Right cardiac atrium (tissue), 5 donors: ENCODE results near the gene FDCSP. TPM values are rescaled to one million over a fixed set of nuclear protein-coding genes. Genes with fewer than 3 reads are reported as not detected.
"Not testable (repeated sequence)": the region's sequence is repeated elsewhere in the genome, so short reads cannot be mapped to it uniquely, and the experiment has no call there.

ENCODE experiments used
- ATAC-seq, 2 donors: fragments of 200-7000 bp; cut with Tn5 transposase; one replicate each; pipeline versions ENCODE4 v1.8.0 to v1.9.1; 2020; ENCODE audit warnings: moderate library complexity in 2 of 2, mild to moderate bottlenecking in 1 of 2
- DNase-seq, 3 donors: peaks; one replicate each; pipeline ENCODE4 v3.0.0-alpha.2; 2020
- H3K27ac ChIP-seq: one replicate; pipeline ENCODE4 v1.5.1; 2013; ENCODE audit warnings: mild to moderate bottlenecking, low read length, control low read depth, moderate library complexity
- H3K27me3 ChIP-seq: one replicate; pipeline ENCODE4 v1.6.1; 2013; ENCODE audit not compliant: control insufficient read depth, insufficient read depth
- H3K4me1 ChIP-seq: one replicate; pipeline ENCODE4 v1.6.1; 2013; ENCODE audit warnings: low read length; ENCODE audit not compliant: control insufficient read depth, insufficient read depth
- H3K4me3 ChIP-seq: one replicate; pipeline ENCODE4 v1.5.1; 2013; ENCODE audit warnings: low read length, control low read depth
- H3K9me3 ChIP-seq: one replicate; pipeline ENCODE4 v1.6.1; 2013; ENCODE audit warnings: low read length; ENCODE audit not compliant: control insufficient read depth
- WGBS: extraction: QIAGEN DNeasy Blood & Tissue Kit; methylation state at CpG from one replicate; pipeline ENCODE4 v1.1.7; 2013; 5-methylcytosine and 5-hydroxymethylcytosine counted together
- intact Hi-C, 4 donors: fragments of 100-400 bp; cut with DNase I; formaldehyde crosslinking; loops; one replicate each; pipeline versions ENCODE4 v1.11.0 to v1.14.0; 2022 to 2023
- polyA plus RNA-seq: library from polyadenylated mRNA; stranded (reverse); fragments of 200-250 nt; gene quantifications from one replicate; pipeline ENCODE4 v1.2.3, GENCODE V29; 2013
- total RNA-seq, 4 donors: library from RNA; stranded (reverse); fragmentation: NEBNext Ultra II Directional; extraction: Animal tissue kit (Norgen Biotek cat#: 25700); gene quantifications; one replicate each; pipeline ENCODE4 v1.2.1, GENCODE V29; 2021
- donor health status: healthy with polysubstance abuse.
- donor health status: DM: no; HTN: yes; CAD: no.
- donor health status: DM: no; HTN: no; CAD: no.
- donor health status: DM: no; HTN: yes; CAD: no; lungs with severe emphysema.
- donor health status: DM: yes; HTN: yes; CAD: no.

Gene FDCSP
- total and polyA plus RNA-seq, 5 donors = not detected

DNA sequence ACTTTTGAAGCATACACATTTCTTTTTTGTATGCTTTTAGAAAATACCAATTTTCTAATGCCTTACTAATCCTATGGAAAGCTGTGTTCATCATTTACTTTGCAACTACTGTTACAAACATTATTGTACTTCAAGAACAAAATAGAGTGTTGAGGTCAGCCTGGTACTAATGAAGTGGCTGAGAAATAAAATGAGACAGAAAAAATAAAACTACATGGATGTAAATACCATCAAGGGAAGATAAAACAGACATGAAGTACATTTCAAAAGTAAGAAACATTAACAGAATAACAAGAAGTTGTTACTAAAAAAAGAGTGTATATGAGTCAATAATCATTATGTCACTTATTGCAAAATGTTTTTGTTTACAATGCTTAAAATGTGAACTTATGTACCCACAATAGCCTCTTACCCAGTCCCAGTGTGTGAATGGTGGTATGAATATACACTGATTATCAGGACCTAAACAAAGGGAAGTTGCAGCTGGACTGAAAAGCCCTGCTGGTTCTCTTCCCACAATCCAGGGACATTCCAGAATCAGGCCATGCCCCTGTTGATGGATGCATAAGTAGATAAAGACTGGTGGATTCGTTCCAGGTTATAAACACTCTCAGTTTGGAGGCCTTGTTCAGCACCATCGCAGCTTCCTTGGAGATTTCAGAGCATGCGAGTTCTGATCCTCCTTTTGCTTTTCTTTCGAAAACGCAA is 14.1 kb downstream of the FDCSP start:
- no peak for ATAC-seq
- H3K9me3 ChIP-seq = no peaks in the 10 kb centered on the region
- no peaks in the 10 kb centered on the region for H3K4me1 ChIP-seq
- 56% methylated on average over 5 of the region's 5 CpGs for WGBS
- DNase-seq = no peak
- H3K27ac ChIP-seq = no peak overlapping the region
- intact Hi-C loops = no loop called here
- H3K27me3 ChIP-seq = no peaks in the 10 kb centered on the region
- H3K4me3 ChIP-seq = no peak overlapping the region

DNA sequence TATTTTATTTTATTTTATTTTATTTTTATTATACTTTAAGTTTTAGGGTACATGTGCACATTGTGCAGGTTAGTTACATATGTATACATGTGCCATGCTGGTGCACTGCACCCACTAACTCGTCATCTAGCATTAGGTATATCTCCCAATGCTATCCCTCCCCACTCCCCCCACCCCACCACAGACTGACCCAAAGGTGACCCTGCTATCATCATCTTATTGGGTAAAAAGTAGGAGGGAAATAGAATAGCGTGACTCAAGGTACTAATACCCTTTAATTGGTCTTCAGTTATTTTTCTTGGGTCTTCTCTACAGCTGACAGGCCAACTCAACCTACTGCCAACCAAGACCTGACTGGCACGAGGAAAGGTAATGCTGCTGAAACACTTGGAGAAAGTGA is 16.4 kb downstream of the FDCSP start, which contains the start of gene CSN3:
Gene CSN3, plus strand, starts transcription at position 301 of the 400 bp plus-strand sequence. CDS start 2,223 bp downstream, outside the sequence.
- ATAC-seq, intact Hi-C loops, H3K27ac ChIP-seq, H3K27me3 ChIP-seq, H3K4me3 ChIP-seq, H3K4me1 ChIP-seq, H3K9me3 ChIP-seq, DNase-seq: not testable (repeated sequence)
- WGBS = 80% methylated on average over 3 of the region's 3 CpGs

DNA sequence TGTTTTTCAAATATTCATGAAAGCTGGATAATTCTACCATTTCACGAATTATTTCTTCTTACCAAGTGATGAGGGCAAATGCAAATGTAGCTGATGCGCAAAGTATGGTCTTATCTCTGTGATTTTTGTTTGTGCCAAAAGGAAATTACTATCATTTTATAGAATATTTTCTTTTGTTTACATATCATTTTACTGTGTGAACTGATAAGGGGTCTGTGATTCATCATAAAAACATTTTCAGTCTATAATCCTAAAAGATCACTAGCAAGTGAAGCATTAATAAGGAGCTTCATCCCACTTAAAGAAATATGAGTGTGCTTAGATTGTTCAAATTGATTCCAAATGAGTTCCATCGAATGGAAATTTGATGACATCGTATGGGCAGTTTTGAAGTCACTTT is 17.2 kb downstream of the FDCSP start:
- DNase-seq = no peak
- no peak overlapping the region for H3K4me3 ChIP-seq
- intact Hi-C loops = no loop called here
- H3K27me3 ChIP-seq = no peaks in the 10 kb centered on the region
- no peak overlapping the region for H3K27ac ChIP-seq
- WGBS = 75% methylated on average over 4 of the region's 4 CpGs
- H3K9me3 ChIP-seq = no peaks in the 10 kb centered on the region
- H3K4me1 ChIP-seq = no peaks in the 10 kb centered on the region
- no peak for ATAC-seq

DNA sequence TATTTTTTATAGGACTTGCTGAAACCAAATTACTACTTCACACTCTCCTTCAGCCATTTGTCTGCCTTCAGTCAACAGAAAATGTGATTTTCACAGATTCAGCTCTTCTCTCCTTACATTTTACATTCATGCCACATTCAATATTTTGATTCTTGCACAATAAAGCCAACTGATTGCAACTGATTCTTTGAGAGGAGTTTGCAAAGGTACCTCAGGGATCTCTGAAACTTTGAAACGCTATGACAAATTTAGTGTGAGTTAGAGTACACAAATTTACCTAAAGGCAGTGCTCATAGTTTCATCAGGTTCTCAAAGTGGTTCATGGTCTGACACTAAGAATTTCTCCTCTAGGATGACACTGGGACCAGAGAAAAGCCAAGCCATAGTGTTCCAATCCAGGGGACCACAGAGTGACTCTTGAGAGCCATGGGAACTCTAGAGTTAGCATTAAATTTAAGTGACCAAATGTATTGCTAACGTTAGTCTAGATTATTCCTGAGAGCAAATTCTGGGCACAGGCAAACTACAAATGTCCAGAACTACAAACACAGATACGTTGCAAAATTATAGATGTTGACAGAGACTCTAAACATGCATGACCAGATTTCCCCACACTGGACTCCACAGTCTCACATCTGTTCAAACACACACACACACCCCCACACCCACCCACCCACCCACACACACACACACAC is 25.5 kb downstream of the FDCSP start:
- 43% methylated on average over 3 of the region's 3 CpGs for WGBS
- no peaks in the 10 kb centered on the region for H3K9me3 ChIP-seq
- DNase-seq (no peak), ATAC-seq (no peak)
- intact Hi-C loops = no loop called here
- no peak overlapping the region for H3K4me3 ChIP-seq
- H3K27ac ChIP-seq = no peak overlapping the region
- H3K4me1 ChIP-seq = no peaks in the 10 kb centered on the region
- no peaks in the 10 kb centered on the region for H3K27me3 ChIP-seq

DNA sequence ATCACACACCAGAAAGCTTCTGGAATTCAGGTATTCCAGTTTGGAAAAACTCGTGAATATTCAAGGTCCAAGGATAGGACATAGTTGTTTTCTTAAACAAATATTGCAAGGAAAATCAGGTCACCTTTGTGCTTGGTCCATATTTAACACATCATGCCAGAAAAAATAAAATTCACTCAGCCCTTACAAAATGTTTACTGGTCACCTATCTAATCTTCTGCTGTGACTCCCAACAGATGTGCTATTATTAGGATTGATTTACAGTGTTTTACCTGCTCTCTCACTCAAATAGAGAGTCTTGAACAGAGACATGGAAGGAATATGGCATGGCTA is 26.0 kb downstream of the FDCSP start:
- no peak for ATAC-seq
- WGBS = 76% methylated on average over 1 of the region's 1 CpG
- no peaks in the 10 kb centered on the region for H3K4me1 ChIP-seq

DNA sequence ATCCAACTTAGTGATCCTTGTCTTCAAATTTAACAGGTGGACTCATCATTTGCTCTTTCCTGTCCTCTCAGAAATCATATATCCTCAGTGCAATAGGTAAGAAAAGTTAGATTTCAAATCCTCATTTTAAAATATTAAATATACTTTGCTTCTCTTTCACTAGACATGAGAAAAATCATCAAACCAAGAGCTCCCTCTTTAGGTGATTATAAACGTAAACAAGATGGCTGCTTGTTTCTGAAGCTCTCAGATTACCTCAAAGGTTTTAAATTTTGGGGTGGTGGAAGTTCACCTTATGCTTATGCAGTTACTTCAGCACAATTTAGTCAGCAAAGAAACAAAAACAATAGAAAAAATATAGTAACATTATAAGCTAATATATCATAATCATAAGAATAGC is 43.8 kb downstream of the FDCSP start:
- no peak for ATAC-seq
- H3K27me3 ChIP-seq = no peaks in the 10 kb centered on the region
- H3K9me3 ChIP-seq = no peaks in the 10 kb centered on the region
- no peak overlapping the region for H3K4me3 ChIP-seq
- 12% methylated on average over 1 of the region's 1 CpG for WGBS
- DNase-seq = no peak
- no peak overlapping the region for H3K27ac ChIP-seq
- H3K4me1 ChIP-seq = no peaks in the 10 kb centered on the region
- intact Hi-C loops = no loop called here

More for the DNA sequence above, 26.0 kb downstream of the FDCSP start:
- no peak for DNase-seq
- no peak overlapping the region for H3K4me3 ChIP-seq
- H3K9me3 ChIP-seq = no peaks in the 10 kb centered on the region
- no peak overlapping the region for H3K27ac ChIP-seq
- no peaks in the 10 kb centered on the region for H3K27me3 ChIP-seq
- intact Hi-C loops = no loop called here

DNA sequence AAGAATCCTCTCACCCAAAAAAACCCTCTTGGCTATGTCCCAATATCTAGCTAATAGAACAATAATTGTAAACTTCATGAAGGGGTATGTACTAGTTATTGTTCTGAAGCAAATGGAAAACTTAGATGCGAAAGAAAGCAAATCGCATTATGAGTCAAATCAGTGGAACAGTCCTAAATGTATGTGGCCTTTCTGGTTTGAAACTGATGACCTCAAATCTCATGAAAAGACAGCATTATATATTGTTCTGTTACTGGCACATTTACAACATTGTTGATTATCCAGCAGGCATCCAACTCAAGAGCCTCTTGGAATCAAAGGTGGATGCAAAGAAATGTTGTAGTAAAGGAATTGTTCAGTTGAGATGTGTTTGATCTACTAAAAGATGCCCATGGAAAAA is 51.2 kb downstream of the FDCSP start:
- 96% methylated on average over 2 of the region's 2 CpGs for WGBS
- Histone ChIP-seq H3K4me3 (no peak overlapping the region), H3K27me3 (no peaks in the 10 kb centered on the region), H3K27ac (no peak overlapping the region), H3K4me1 (no peaks in the 10 kb centered on the region), H3K9me3 (no peaks in the 10 kb centered on the region)
- ATAC-seq = no peak
- intact Hi-C loops = no loop called here
- DNase-seq = no peak

DNA sequence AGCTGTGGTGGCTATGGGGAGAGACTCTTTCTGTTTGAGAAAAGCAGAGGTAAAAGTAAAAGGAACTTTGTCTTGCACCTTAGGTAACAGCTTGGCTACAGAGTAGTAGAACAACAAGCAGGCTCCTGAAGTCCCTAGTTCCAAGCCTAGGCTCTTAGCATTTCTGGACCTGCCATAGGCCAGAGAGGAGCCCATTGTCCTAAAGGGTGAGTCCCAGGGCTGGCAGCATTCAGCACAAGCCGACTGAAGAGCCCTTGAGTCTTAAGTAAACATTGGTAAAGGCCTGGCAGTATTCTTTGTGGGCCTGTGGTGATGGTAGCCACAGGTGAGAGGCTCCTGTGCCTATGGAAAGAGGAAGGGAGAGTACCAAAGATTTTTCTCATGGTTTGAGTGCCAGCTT is 54.6 kb downstream of the FDCSP start:
- no peaks in the 10 kb centered on the region for H3K27me3 ChIP-seq
- no peaks in the 10 kb centered on the region for H3K4me1 ChIP-seq
- DNase-seq = no peak
- no peak overlapping the region for H3K27ac ChIP-seq
- no peaks in the 10 kb centered on the region for H3K9me3 ChIP-seq
- no peak for ATAC-seq
- intact Hi-C loops = no loop called here
- 46% methylated on average over 1 of the region's 1 CpG for WGBS
- no peak overlapping the region for H3K4me3 ChIP-seq

Other genes with a start within 250 kb of the FDCSP start
- gene STATH, start 230.2 kb upstream of the FDCSP start, total RNA-seq = not detected
- not detected for gene STATH, start 230.2 kb upstream of the FDCSP start, polyA plus RNA-seq
- gene HTN3, start 197.7 kb upstream of the FDCSP start, total RNA-seq = not detected
- gene HTN3, start 197.7 kb upstream of the FDCSP start, polyA plus RNA-seq = not detected
- not detected for gene HTN1, start 175.7 kb upstream of the FDCSP start, total RNA-seq
- not detected for gene HTN1, start 175.7 kb upstream of the FDCSP start, polyA plus RNA-seq
- not detected for gene PRR27, start 71.9 kb upstream of the FDCSP start, total RNA-seq
- not detected for gene PRR27, start 71.9 kb upstream of the FDCSP start, polyA plus RNA-seq
- gene ODAM, start 30.4 kb upstream of the FDCSP start, total RNA-seq = not detected
- not detected for gene ODAM, start 30.4 kb upstream of the FDCSP start, polyA plus RNA-seq
- gene CSN3, start 16.5 kb downstream of the FDCSP start, total RNA-seq = not detected
- gene CSN3, start 16.5 kb downstream of the FDCSP start, polyA plus RNA-seq = not detected
- not detected for gene CABS1, start 108.9 kb downstream of the FDCSP start, total RNA-seq
- not detected for gene CABS1, start 108.9 kb downstream of the FDCSP start, polyA plus RNA-seq
- gene SMR3A, start 134.6 kb downstream of the FDCSP start, total RNA-seq = not detected
- not detected for gene SMR3A, start 134.6 kb downstream of the FDCSP start, polyA plus RNA-seq
- gene SMR3B, start 157.0 kb downstream of the FDCSP start, total RNA-seq = not detected
- gene SMR3B, start 157.0 kb downstream of the FDCSP start, polyA plus RNA-seq = not detected
- gene OPRPN, start 171.8 kb downstream of the FDCSP start, total RNA-seq = not detected
- gene OPRPN, start 171.8 kb downstream of the FDCSP start, polyA plus RNA-seq = not detected
- not detected for gene MUC7, start 246.1 kb downstream of the FDCSP start, total RNA-seq
- not detected for gene MUC7, start 246.1 kb downstream of the FDCSP start, polyA plus RNA-seq